NCI-H146 treated with DMSO at 0.1 percent for 48 hours (cell line): ENCODE data around the gene ANKHD1.
A peak's percentile ranks its signal among the peaks of the same experiment; 100 is the strongest.

Experiments
- DNase-seq: peaks from one replicate; lab custom pipeline; 2025; ENCODE audit not compliant: unreplicated experiment; lab: John Stamatoyannopoulos, UW

Gene ANKHD1

GRCh38 chr5:140401362-140402257 lies at the start of gene ANKHD1:
Gene ANKHD1 (plus strand): TSS chr5:140401833. CDS start chr5:140401968, 135 bp downstream.
- DNase-seq: peak; percentile 94

DNA sequence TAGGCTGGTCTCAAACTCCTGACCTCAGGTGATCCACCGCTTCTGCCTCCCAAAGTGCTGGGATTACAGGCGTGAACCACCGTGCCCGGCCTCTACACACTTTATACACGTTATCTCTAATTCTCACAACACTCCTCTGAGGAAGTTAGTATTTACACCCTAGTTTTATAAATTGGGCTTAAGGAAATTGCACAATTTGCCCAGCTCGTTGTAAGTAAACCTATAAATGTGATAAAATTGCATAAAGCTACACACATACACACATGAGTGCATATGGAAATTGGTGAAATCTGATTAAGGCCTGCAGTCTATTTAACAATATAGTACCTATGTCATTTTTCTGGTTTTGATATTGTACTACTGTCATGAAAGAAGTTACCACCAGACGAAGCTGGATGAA lies 46.1 kb upstream of the ANKHD1 start:
- DNase-seq: no peak

GRCh38 chr5:140356853-140357725 lies 44.5 kb upstream of the ANKHD1 start:
- no peak for DNase-seq

DNA sequence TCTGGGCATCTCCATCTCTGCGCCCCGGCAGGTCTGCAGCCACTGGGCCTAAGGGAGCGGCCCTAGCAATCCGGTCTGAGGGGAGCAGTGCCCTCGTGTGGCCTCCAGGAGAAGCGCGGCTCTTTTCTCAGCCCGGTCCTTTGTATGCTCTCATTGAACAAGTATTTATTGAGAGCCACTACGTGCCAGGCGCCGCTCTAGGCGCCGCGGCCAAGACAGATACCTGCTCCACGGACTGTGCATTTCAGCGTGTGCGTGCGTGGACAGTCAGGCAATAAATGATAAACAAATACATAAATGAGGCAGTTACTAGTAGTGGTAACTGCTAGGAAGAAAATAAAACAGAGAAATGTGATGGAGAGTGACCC lies 43.9 kb upstream of the ANKHD1 start:
- peak; percentile 61 for DNase-seq

GRCh38 chr5:140358738-140359310 lies 42.8 kb upstream of the ANKHD1 start:
- no peak for DNase-seq

DNA sequence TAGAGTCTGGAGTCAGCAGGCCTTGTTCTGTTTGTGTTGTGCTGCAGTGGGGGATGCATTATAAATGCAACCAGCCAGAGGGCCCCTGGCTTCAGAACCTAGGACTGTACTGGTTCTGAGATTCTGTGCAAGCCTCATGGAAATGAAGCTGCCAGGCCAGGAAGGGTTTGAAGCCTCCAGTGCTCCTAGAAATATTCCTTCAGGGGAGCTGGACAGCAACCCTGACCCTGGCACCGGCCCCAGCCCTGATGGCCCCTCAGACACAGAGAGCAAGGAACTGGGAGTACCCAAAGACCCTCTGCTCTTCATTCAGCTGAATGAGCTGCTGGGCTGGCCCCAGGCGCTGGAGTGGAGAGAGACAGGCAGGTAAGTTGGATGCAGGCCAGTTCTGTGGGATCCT lies 41.5 kb upstream of the ANKHD1 start, which contains the start of gene SLC4A9:
Gene SLC4A9 (plus strand): TSS at position 94 of the 400 bp plus-strand sequence. CDS start 43 bp downstream, at position 137.
- DNase-seq: no peak

DNA sequence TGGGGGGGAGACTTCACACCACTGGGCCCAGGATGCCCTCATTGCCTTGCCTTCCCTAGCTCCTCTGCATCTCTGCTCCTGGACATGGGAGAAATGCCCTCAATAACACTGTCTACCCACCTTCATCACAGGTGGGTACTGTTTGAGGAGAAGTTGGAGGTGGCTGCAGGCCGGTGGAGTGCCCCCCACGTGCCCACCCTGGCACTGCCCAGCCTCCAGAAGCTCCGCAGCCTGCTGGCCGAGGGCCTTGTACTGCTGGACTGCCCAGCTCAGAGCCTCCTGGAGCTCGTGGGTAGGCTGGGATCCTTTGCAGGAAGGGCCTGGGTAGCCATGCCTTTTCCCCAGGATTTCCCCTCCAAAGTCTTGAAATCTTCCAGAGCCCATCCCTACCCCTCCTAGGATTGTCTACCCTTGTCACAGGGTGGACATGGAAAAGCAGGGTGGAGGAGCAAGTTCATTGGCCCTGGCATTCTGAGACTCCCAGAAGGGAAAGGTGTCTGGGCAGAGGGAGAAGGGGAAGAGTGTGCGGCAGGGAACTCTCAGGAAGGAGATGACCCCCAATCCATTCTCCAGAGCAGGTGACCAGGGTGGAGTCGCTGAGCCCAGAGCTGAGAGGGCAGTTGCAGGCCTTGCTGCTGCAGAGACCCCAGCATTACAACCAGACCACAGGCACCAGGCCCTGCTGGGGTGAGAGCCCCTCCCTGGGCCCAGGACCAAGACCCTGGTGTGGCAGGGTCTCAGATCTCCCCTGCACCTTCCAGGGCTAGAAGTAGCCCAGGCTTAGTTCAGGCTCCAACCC lies 40.8 kb upstream of the ANKHD1 start:
- no peak for DNase-seq

DNA sequence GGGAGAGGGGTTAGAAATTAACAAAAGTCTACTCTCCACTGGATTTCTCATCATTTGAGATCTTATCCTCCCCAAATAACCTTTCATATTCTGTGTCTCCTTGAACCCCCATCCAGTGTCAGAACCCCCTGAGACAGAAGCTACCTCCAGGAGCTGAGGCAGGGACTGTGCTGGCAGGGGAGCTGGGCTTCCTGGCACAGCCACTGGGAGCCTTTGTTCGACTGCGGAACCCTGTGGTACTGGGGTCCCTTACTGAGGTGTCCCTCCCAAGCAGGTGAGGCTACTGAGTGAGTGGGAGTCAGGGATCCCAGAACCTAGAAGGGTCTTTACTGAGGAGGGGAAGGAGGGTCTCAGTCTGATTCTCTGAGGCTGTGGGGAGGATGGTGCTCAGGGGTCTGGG lies 39.7 kb upstream of the ANKHD1 start:
- DNase-seq: no peak

DNA sequence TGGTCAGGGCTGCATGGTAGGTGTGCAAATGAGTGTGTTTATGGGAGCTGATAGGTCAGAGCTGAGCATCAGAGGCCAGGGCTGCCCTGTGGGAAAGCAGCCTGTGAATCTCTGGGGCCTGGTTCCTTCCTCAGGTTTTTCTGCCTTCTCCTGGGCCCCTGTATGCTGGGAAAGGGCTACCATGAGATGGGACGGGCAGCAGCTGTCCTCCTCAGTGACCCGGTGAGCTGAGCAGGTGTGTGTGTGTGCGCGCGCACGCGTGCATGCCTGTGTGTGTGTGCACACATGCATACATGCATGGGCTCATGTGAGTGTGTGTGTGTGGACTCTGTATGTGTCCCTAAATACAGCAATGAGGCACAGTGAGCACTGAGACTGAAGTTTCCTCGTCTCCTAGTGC lies 39.3 kb upstream of the ANKHD1 start:
- no peak for DNase-seq

DNA sequence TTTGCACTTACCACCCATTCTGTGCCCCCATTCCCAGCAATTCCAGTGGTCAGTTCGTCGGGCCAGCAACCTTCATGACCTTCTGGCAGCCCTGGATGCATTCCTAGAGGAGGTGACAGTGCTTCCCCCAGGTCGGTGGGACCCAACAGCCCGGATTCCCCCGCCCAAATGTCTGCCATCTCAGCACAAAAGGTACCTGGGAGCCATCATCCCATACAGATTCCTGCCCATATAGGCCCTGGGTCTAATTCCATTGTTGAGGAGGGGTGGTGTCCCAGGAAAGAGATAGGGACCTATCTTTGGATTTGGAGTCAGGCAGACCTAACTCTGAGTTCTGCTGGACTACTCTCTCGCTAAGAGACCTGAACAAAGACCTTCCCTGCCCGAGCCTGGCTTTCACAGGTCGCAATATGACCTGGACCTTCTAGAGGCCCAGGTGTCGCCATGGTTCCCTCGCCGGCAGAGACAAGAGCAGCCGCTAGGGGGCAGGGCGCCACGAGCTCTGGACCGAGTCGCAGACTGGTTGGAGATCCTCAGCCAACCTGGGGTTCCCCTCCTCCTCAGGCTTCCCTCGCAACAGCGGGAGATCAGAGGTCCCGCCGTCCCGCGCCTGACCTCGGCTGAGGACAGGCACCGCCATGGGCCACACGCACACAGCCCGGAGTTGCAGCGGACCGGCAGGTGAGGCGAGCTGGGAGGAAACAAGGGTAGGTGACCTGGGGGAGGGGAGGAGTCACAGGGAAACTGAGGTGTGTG lies 38.6 kb upstream of the ANKHD1 start:
- DNase-seq: peak; percentile 1

DNA sequence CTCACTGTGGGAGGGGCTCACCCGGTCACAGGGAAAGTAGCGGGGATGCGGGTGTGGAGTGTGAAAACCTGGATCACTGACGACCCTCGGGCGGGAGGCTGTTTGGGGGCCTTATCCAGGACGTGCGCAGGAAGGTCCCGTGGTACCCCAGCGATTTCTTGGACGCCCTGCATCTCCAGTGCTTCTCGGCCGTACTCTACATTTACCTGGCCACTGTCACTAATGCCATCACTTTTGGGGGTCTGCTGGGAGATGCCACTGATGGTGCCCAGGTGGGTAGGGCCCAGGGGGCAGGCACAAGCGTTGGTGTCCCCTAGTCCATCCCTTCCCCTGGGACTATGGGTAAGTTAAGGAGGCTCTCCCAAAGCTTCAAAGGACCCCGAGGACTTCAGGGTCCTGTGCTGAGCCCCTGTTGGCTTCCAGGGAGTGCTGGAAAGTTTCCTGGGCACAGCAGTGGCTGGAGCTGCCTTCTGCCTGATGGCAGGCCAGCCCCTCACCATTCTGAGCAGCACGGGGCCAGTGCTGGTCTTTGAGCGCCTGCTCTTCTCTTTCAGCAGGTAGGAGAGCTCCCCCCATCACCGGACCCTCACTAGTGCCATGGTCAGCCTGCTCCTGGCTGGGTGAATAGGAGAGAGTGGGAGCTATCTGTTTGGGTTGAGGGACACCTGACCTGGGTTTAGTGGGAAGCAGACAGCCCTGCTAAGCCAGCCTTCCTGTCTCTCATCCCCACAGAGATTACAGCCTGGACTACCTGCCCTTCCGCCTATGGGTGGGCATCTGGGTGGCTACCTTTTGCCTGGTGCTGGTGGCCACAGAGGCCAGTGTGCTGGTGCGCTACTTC lies 37.8 kb upstream of the ANKHD1 start:
- no peak for DNase-seq

GRCh38 chr5:140364472-140364765 lies 37.2 kb upstream of the ANKHD1 start:
- DNase-seq: no peak

GRCh38 chr5:140365282-140365681 lies 36.4 kb upstream of the ANKHD1 start:
- no peak for DNase-seq

GRCh38 chr5:140365941-140366340 lies 35.7 kb upstream of the ANKHD1 start:
- no peak for DNase-seq

- no peak for DNase-seq
These were observed 34.9 kb upstream of the ANKHD1 start for GRCh38 chr5:140366589-140367255.

DNA sequence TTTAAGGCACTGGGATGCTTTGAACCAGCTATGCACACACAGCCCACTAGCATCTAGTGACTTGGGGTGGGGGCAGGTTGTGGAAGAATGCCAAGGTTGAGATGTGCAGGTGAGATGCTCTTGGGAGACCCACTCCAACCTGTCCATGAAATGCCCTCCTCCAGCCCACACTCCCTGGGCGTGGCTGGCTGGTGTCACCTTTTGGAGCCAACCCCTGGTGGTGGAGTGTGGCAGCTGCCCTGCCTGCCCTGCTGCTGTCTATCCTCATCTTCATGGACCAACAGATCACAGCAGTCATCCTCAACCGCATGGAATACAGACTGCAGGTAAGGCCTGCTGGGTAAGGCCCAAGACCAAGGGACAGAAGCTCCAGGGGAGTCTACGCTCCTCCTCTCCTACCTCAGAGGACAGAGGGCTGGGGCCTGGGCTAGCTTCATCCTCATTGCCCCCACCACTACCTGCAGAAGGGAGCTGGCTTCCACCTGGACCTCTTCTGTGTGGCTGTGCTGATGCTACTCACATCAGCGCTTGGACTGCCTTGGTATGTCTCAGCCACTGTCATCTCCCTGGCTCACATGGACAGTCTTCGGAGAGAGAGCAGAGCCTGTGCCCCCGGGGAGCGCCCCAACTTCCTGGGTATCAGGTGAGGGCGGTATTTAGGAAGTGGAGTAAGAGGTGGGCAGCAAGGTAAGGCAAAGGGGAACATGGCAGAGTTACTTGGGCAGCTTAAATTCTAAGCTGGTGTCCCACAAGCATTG lies 34.2 kb upstream of the ANKHD1 start:
- no peak for DNase-seq

GRCh38 chr5:140371356-140372151 lies 30.1 kb upstream of the ANKHD1 start:
- no peak for DNase-seq
